K562 (cell line): ENCODE measurements around the gene FKBP15. TPM values are rescaled to one million over a fixed set of nuclear protein-coding genes. Genes with fewer than 3 reads are reported as not detected.

ENCODE experiments used
- CBFB ChIP-seq: sonication (generic); formaldehyde crosslinking; IDR thresholded peaks from 2 replicates; pipeline ENCODE4 v1.4.0; 2020; ENCODE audit warnings: mild to moderate bottlenecking, missing genetic modification reagents
- DIDO1 ChIP-seq: fragments of 450-650 bp; IDR thresholded peaks from 2 replicates; pipeline ENCODE4 v1.6.1; 2016; ENCODE audit warnings: low read depth, missing biosample characterization, missing genetic modification characterization
- DPF2 ChIP-seq: fragments of 450-650 bp; IDR thresholded peaks from 2 replicates; pipeline ENCODE4 v1.6.1; 2016
- FOSL1 ChIP-seq: fragments of 200-800 bp; sonication (Bioruptor generic); conservative IDR thresholded peaks from 2 replicates; pipeline ENCODE4 v1.6.1; 2016; ENCODE audit warnings: missing genetic modification characterization, missing compliant biosample characterization
- FOXJ2 ChIP-seq: fragments of 200-800 bp; sonication (Bioruptor generic); IDR thresholded peaks from 2 replicates; pipeline ENCODE4 v1.6.1; 2016; ENCODE audit warnings: missing genetic modification characterization, missing compliant biosample characterization
- GABPB2 ChIP-seq: fragments of 250-450 bp; sonication (Bioruptor Pico); conservative IDR thresholded peaks from 2 replicates; pipeline ENCODE4 v1.5.1; 2021; ENCODE audit warnings: mild to moderate bottlenecking
- GTF2E2 ChIP-seq: fragments of 200-800 bp; sonication (Bioruptor generic); IDR thresholded peaks from 2 replicates; pipeline ENCODE4 v1.6.1; 2016; ENCODE audit warnings: missing genetic modification characterization, missing compliant biosample characterization
- MEIS2 ChIP-seq: fragments of 450-650 bp; IDR thresholded peaks from 2 replicates; pipeline ENCODE4 v1.6.1; 2014; ENCODE audit warnings: mild to moderate bottlenecking; ENCODE audit not compliant: partially characterized antibody
- MTF1 ChIP-seq: fragments of 250-450 bp; sonication (Bioruptor Pico); IDR thresholded peaks from 2 replicates; pipeline ENCODE4 v1.9.0; 2021; ENCODE audit warnings: moderate library complexity, mild to moderate bottlenecking, inconsistent platforms, borderline replicate concordance
- POLR2B ChIP-seq: fragments of 450-650 bp; IDR thresholded peaks from 2 replicates; pipeline ENCODE4 v1.6.1; 2018; ENCODE audit warnings: low read depth; ENCODE audit not compliant: partially characterized antibody
- SAP30 ChIP-seq: fragments of 200-600 bp; sonication (generic); IDR thresholded peaks from 2 replicates; pipeline ENCODE4 v1.6.1; 2012; ENCODE audit warnings: borderline replicate concordance, low read depth, mild to moderate bottlenecking, moderate library complexity, low read length, control low read depth, inconsistent platforms; ENCODE audit not compliant: insufficient read depth, poor library complexity, severe bottlenecking
- SMAD3 ChIP-seq: fragments of 450-650 bp; formaldehyde crosslinking; conservative IDR thresholded peaks from 2 replicates; pipeline ENCODE4 v1.4.0; 2020; ENCODE audit warnings: mild to moderate bottlenecking
- SRSF3 ChIP-seq: fragments of 200-400 bp; formaldehyde crosslinking; IDR thresholded peaks from 2 replicates; pipeline ENCODE4 v1.6.1; 2016; ENCODE audit warnings: mild to moderate bottlenecking, low read length, moderate library complexity; ENCODE audit not compliant: insufficient read depth
- TAF7 ChIP-seq: fragments of 450-650 bp; IDR thresholded peaks from 2 replicates; pipeline ENCODE4 v1.6.1; 2016; ENCODE audit warnings: missing genetic modification characterization, missing compliant biosample characterization
- TCF7 ChIP-seq: sonication (generic); IDR thresholded peaks from 2 replicates; pipeline ENCODE4 v1.6.1; 2016; ENCODE audit warnings: antibody characterized with exemption, borderline replicate concordance
- THAP12 ChIP-seq: fragments of 250-450 bp; sonication (Bioruptor Pico); IDR thresholded peaks from 2 replicates; pipeline ENCODE4 v1.9.0; 2021; ENCODE audit warnings: mild to moderate bottlenecking, inconsistent platforms
- ZNF134 ChIP-seq: fragments of 250-450 bp; sonication (Bioruptor Pico); conservative IDR thresholded peaks from 2 replicates; pipeline ENCODE4 v1.4.0; 2020
- ZNF507 ChIP-seq: conservative IDR thresholded peaks from 2 replicates; pipeline ENCODE4 v1.6.1; 2017; ENCODE audit warnings: missing genetic modification characterization, missing compliant biosample characterization
- ZNF57 ChIP-seq: fragments of 450-650 bp; formaldehyde crosslinking; IDR thresholded peaks from 2 replicates; pipeline ENCODE4 v1.4.0; 2020; ENCODE audit warnings: mild to moderate bottlenecking, moderate library complexity
- polyA plus RNA-seq, 8 experiments: library from polyadenylated mRNA; depleted of rRNA in 4 of 8; stranded (reverse) in 5 of 8; unstranded in 3 of 8; fragments of >200 nt; fragmentation: Nextera tagmentation in 2 of 8; fragmentation: Illumina TruSeq in 1 of 8; extraction: Ambion mirVana in 2 of 8; extraction: Trizol in 1 of 8; gene quantifications; 2 replicates each; pipeline versions ENCODE4 v1.2.1 to v1.2.3, GENCODE V29; 2011 to 2014; ENCODE audit warnings: inconsistent platforms in 1 of 8, missing spikeins in 1 of 8
- total RNA-seq, 7 experiments: library from RNA; depleted of rRNA in 6 of 7; stranded (reverse); fragments of >200 nt in 6 of 7; fragmentation: Illumina TruSeq in 2 of 7; extraction: Trizol in 2 of 7; gene quantifications; 2 replicates each; pipeline versions ENCODE4 v1.2.1 to v1.2.3, GENCODE V29; 2011 to 2021; ENCODE audit warnings: low replicate concordance in 1 of 7
- TF ChIP-seq, protein P1 (sequence below): fragments of 450-650 bp; formaldehyde crosslinking; IDR thresholded peaks from 2 replicates; pipeline ENCODE4 v1.4.0; 2020; ENCODE audit warnings: mild to moderate bottlenecking, moderate library complexity
- TF ChIP-seq, protein P2 (sequence below): fragments of 250-450 bp; sonication (Bioruptor Pico); IDR thresholded peaks from 2 replicates; pipeline ENCODE4 v1.5.0; 2021

Gene FKBP15
- total and polyA plus RNA-seq, 9 of the 15 experiments (the other 6 are each of a cell fraction or from before 2014, with no cell fraction given) = 8.7 to 38.0 (median 18.9) TPM

- TF ChIP-seq SMAD3 (no peak), FOXJ2 (tag) (no peak), GABPB2 (CRISPR knock-in tag) (no peak), ZNF507 (no peak), CBFB (no peak), GTF2E2 (no peak), TAF7 (no peak), TCF7 (no peak), DIDO1 (no peak), MTF1 (CRISPR knock-in tag) (no peak), FOSL1 (peak; percentile 22; the same call in 1 of the 2 replicates), ZNF57 (CRISPR knock-in tag) (no peak), THAP12 (CRISPR knock-in tag) (0 out of 2 replicates have a peak, but pooled peaks have one; percentile 29), POLR2B (no peak), DPF2 (no peak), ZNF134 (CRISPR knock-in tag) (no peak), SRSF3 (no peak), MEIS2 (no peak), SAP30 (no peak)
- TF ChIP-seq, protein P1, sequence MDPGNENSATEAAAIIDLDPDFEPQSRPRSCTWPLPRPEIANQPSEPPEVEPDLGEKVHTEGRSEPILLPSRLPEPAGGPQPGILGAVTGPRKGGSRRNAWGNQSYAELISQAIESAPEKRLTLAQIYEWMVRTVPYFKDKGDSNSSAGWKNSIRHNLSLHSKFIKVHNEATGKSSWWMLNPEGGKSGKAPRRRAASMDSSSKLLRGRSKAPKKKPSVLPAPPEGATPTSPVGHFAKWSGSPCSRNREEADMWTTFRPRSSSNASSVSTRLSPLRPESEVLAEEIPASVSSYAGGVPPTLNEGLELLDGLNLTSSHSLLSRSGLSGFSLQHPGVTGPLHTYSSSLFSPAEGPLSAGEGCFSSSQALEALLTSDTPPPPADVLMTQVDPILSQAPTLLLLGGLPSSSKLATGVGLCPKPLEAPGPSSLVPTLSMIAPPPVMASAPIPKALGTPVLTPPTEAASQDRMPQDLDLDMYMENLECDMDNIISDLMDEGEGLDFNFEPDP = no peak
- TF ChIP-seq, protein P2, sequence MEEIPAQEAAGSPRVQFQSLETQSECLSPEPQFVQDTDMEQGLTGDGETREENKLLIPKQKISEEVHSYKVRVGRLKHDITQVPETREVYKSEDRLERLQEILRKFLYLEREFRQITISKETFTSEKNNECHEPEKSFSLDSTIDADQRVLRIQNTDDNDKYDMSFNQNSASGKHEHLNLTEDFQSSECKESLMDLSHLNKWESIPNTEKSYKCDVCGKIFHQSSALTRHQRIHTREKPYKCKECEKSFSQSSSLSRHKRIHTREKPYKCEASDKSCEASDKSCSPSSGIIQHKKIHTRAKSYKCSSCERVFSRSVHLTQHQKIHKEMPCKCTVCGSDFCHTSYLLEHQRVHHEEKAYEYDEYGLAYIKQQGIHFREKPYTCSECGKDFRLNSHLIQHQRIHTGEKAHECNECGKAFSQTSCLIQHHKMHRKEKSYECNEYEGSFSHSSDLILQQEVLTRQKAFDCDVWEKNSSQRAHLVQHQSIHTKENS = no peak
Measured at GRCh38 chr9:113150670-113151611, 70.1 kb downstream of the FKBP15 start, which contains the start of gene SLC31A2 (continued).
